Measurements from ENCODE around the gene CTSD.

The CTSD gene

GRCh38 chr11:1754376-1755150 is 9.2 kb downstream of the CTSD start:
- DNase-seq, result no peak

GRCh38 chr11:1753929-1754305 is 9.8 kb downstream of the CTSD start:
- DNase-seq, result no peak

- DNase-seq, result no peak
Observed at GRCh38 chr11:1753229-1753928, 10.3 kb downstream of the CTSD start.

GRCh38 chr11:1752907-1753228 is 10.9 kb downstream of the CTSD start:
- no peak for DNase-seq

- DNase-seq, result no peak
Observed at GRCh38 chr11:1751999-1752906, 11.5 kb downstream of the CTSD start.

GRCh38 chr11:1751531-1751921 is 12.2 kb downstream of the CTSD start:
- DNase-seq, result no peak

GRCh38 chr11:1750840-1751530 is 12.7 kb downstream of the CTSD start:
- no peak for DNase-seq

- DNase-seq, result no peak
Observed at GRCh38 chr11:1750481-1750839, 13.3 kb downstream of the CTSD start, which contains the start of gene IFITM10. Gene IFITM10 (minus strand): TSS chr11:1750595. CDS start chr11:1750442, 153 bp downstream.

GRCh38 chr11:1749395-1750351 is 14.1 kb downstream of the CTSD start:
- DNase-seq, result no peak

GRCh38 chr11:1748636-1749394 is 14.9 kb downstream of the CTSD start:
- no peak for DNase-seq

GRCh38 chr11:1747753-1748635 is 15.7 kb downstream of the CTSD start:
- DNase-seq, result no peak

- no peak for DNase-seq
Observed at GRCh38 chr11:1746956-1747752, 16.6 kb downstream of the CTSD start.

- no peak for DNase-seq
Observed at GRCh38 chr11:1746511-1746931, 17.2 kb downstream of the CTSD start.

- no peak for DNase-seq
Observed at GRCh38 chr11:1745701-1746320, 17.9 kb downstream of the CTSD start.

- DNase-seq, result no peak
Observed at GRCh38 chr11:1744891-1745700, 18.6 kb downstream of the CTSD start.

GRCh38 chr11:1744137-1744886 is 19.4 kb downstream of the CTSD start:
- no peak for DNase-seq

Measured in activated CD4-positive, alpha-beta T cell treated with anti-CD3 and anti-CD28 coated beads, Interleukin-10, Interleukin-2, amounts not matched to agents 100 ng/mL and 50 ng/mL, durations not matched to agents 16 hours and 8 hours (primary cell).